HG03039 (cell line): ENCODE data around the gene MED8.

Experiments
- ATAC-seq: cut with Tn5 transposase; IDR thresholded peaks from one replicate; pipeline ENCODE4 v1.9.1; 2021; ENCODE audit warnings: mild to moderate bottlenecking, moderate library complexity; ENCODE audit not compliant: unreplicated experiment

MED8 gene

GRCh38 chr1:43338001-43338400 lies 51.6 kb downstream of the MED8 start:
- no peak for ATAC-seq

GRCh38 chr1:43337588-43337987 lies 52.0 kb downstream of the MED8 start, which contains the start of gene MPL:
Gene MPL (plus strand): TSS chr1:43337818. CDS start chr1:43337849, 31 bp downstream.
- no peak for ATAC-seq

GRCh38 chr1:43334453-43335205 lies 55.0 kb downstream of the MED8 start:
- ATAC-seq = no peak
